ENCODE results near the gene XRCC3.

DNA sequence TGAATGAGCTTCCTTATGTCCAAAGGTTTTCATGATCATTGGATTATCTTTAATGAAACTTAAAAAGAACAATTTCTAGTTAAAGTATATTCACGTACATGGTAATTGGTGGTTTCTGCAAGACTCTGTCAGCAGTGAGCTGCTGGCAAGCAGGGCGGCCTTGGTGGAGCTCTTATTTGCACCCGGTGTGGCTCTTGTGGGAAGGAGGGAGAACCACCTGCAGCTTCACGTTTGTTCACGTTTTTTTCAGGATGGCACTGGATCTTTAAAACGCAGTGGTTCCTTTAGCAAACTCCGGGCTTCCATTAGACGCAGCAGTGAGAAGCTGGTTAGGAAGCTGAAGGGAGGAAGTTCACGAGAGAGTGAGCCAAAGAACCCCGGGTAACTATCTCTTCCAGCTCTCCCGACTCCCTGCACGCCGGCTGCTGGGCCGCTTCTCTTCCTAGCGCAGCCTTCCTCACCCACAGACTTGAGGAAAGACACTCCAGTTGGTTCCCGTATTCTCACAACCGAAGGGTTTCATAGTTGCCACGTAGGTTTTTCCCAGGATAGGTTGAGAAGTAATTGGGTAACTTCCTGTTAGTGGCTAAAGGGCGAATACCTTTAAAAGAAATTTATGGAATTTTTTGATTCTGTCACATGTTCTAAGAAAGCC, 28.3 kb downstream of the XRCC3 start:
- TF ChIP-seq FOXM1 (IDR thresholded peaks at IDR 0.05; ENCODE audit: borderline replicate concordance) (no peak), L3MBTL2 (conservative IDR thresholded peaks at IDR 0.05) (no peak), SP1 (IDR thresholded peaks at IDR 0.05) (no peak), FOXA1 (IDR thresholded peaks at IDR 0.05) (no peak), ZNF384 (IDR thresholded peaks at IDR 0.05) (no peak), SUZ12 (IDR thresholded peaks at IDR 0.05) (no peak)
